H9 (cell line): ENCODE measurements around the gene TMEM117. TPM values are rescaled to one million over a fixed set of nuclear protein-coding genes. Genes with fewer than 3 reads are reported as not detected.

Experiments
- DNase-seq: peaks from one replicate; pipeline ENCODE4 v3.0.0-alpha.2; 2017
- H2AFZ ChIP-seq: one replicate; pipeline ENCODE4 v1.6.1; 2013; ENCODE audit warnings: mild to moderate bottlenecking, low read length, control low read depth, moderate library complexity
- H2AK5ac ChIP-seq: 2 replicates; pipeline ENCODE4 v1.6.1; 2013; ENCODE audit warnings: low read length, control low read depth, mixed read lengths; ENCODE audit not compliant: insufficient read length
- H2BK120ac ChIP-seq: one replicate; pipeline ENCODE4 v1.6.1; 2013; ENCODE audit warnings: low read depth, mild to moderate bottlenecking, low read length, control low read depth, inconsistent platforms; ENCODE audit not compliant: poor library complexity, severe bottlenecking
- H2BK12ac ChIP-seq: 2 replicates; pipeline ENCODE4 v1.6.1; 2013; ENCODE audit warnings: low read length, control low read depth, mixed read lengths, low read depth; ENCODE audit not compliant: insufficient read length
- H2BK15ac ChIP-seq: 2 replicates; pipeline ENCODE4 v1.6.1; 2013; ENCODE audit warnings: low read depth, low read length, control low read depth
- H2BK20ac ChIP-seq: one replicate; pipeline ENCODE4 v1.6.1; 2013; ENCODE audit warnings: low read depth, mild to moderate bottlenecking, low read length, control low read depth, inconsistent platforms; ENCODE audit not compliant: poor library complexity, severe bottlenecking
- H2BK5ac ChIP-seq: 2 replicates; pipeline ENCODE4 v1.6.1; 2013; ENCODE audit warnings: low read length, control low read depth, mixed read lengths; ENCODE audit not compliant: insufficient read length
- H3K14ac ChIP-seq: 2 replicates; pipeline ENCODE4 v1.6.1; 2013; ENCODE audit warnings: low read length, control low read depth; ENCODE audit not compliant: insufficient read depth
- H3K18ac ChIP-seq: 2 replicates; pipeline ENCODE4 v1.6.1; 2013; ENCODE audit warnings: low read depth, mild to moderate bottlenecking, mixed read lengths, low read length, control low read depth; ENCODE audit not compliant: insufficient read length
- H3K23ac ChIP-seq: 2 replicates; pipeline ENCODE4 v1.6.1; 2013; ENCODE audit warnings: low read length, control low read depth, mixed read lengths, low read depth; ENCODE audit not compliant: insufficient read length
- H3K23me2 ChIP-seq: 2 replicates; pipeline ENCODE4 v1.6.1; 2013; ENCODE audit warnings: low read depth, mild to moderate bottlenecking, mixed read lengths, low read length, control low read depth; ENCODE audit not compliant: insufficient read length, poor library complexity, severe bottlenecking
- H3K27ac ChIP-seq: 2 replicates; pipeline ENCODE4 v1.5.1; 2013; ENCODE audit warnings: low read length, control low read depth, mixed read lengths, low read depth; ENCODE audit not compliant: insufficient read length
- H3K27me3 ChIP-seq: 2 replicates; pipeline ENCODE4 v1.6.1; 2013; ENCODE audit warnings: low read length, control low read depth, inconsistent platforms; ENCODE audit not compliant: insufficient read depth
- H3K4ac ChIP-seq: 2 replicates; pipeline ENCODE4 v1.6.1; 2013; ENCODE audit warnings: low read depth, mild to moderate bottlenecking, control low read depth, inconsistent platforms, low read length, moderate library complexity
- H3K4me1 ChIP-seq: 2 replicates; pipeline ENCODE4 v1.6.1; 2013; ENCODE audit warnings: low read length, control low read depth, inconsistent platforms; ENCODE audit not compliant: insufficient read depth
- H3K4me2 ChIP-seq: 2 replicates; pipeline ENCODE4 v1.6.1; 2013; ENCODE audit warnings: low read length, control low read depth, mixed read lengths; ENCODE audit not compliant: insufficient read length, insufficient read depth
- H3K56ac ChIP-seq: 2 replicates; pipeline ENCODE4 v1.6.1; 2013; ENCODE audit warnings: low read depth, mild to moderate bottlenecking, mixed read lengths, low read length, control low read depth; ENCODE audit not compliant: insufficient read length
- H3K79me1 ChIP-seq: 2 replicates; pipeline ENCODE4 v1.6.1; 2013; ENCODE audit warnings: low read depth, mild to moderate bottlenecking, moderate library complexity, low read length, control low read depth, inconsistent platforms; ENCODE audit not compliant: insufficient read depth, poor library complexity, severe bottlenecking
- H3K79me2 ChIP-seq: 2 replicates; pipeline ENCODE4 v1.6.1; 2013; ENCODE audit warnings: low read length, control low read depth, inconsistent platforms; ENCODE audit not compliant: insufficient read depth
- H3K9ac ChIP-seq: 2 replicates; pipeline ENCODE4 v1.6.1; 2013; ENCODE audit warnings: low read length, control low read depth, mixed read lengths; ENCODE audit not compliant: insufficient read length; ENCODE audit errors: extremely low read depth
- H3K9me3 ChIP-seq: one replicate; pipeline ENCODE4 v1.6.1; 2013; ENCODE audit warnings: low read depth, low read length, inconsistent platforms; ENCODE audit not compliant: control insufficient read depth
- H3T11ph ChIP-seq: one replicate; pipeline ENCODE4 v1.6.1; 2013; ENCODE audit warnings: mild to moderate bottlenecking, low read length, control low read depth, inconsistent platforms
- H4K20me1 ChIP-seq: one replicate; pipeline ENCODE4 v1.6.1; 2013; ENCODE audit not compliant: control insufficient read depth, insufficient read length, insufficient read depth
- H4K5ac ChIP-seq: 2 replicates; pipeline ENCODE4 v1.6.1; 2013; ENCODE audit warnings: low read depth, mild to moderate bottlenecking, mixed read lengths, low read length, control low read depth; ENCODE audit not compliant: insufficient read length
- H4K8ac ChIP-seq: replicated peaks from 2 replicates; pipeline ENCODE4 v1.6.1; 2013; ENCODE audit warnings: low read length, control low read depth, mixed read lengths, low read depth; ENCODE audit not compliant: insufficient read length
- H4K91ac ChIP-seq: 2 replicates; pipeline ENCODE4 v1.6.1; 2013; ENCODE audit warnings: low read depth, mild to moderate bottlenecking, moderate library complexity, mixed read lengths, low read length, control low read depth; ENCODE audit not compliant: insufficient read length
- H3K27ac Mint-ChIP-seq, 3 experiments: 2 replicates in 2 of 3; 3 replicates in 1 of 3; pipeline ENCODE4 v1.8.0; 2020 to 2021; ENCODE audit warnings: mixed read lengths in 3 of 3, mild to moderate bottlenecking in 1 of 3, moderate library complexity in 1 of 3
- H3K27me3 Mint-ChIP-seq: 2 replicates; pipeline ENCODE4 v1.8.0; 2021; ENCODE audit warnings: low read depth, mild to moderate bottlenecking, moderate library complexity, mixed read lengths
- H3K36me3 Mint-ChIP-seq, 3 experiments: 2 replicates in 2 of 3; 3 replicates in 1 of 3; pipeline ENCODE4 v1.8.0; 2020 to 2021; ENCODE audit warnings: low read depth in 3 of 3, mixed read lengths in 3 of 3; ENCODE audit not compliant: insufficient read depth in 1 of 3
- H3K4me1 Mint-ChIP-seq, 2 experiments: 2 replicates each; pipeline ENCODE4 v1.8.0; 2020; ENCODE audit warnings: mixed read lengths in 2 of 2
- H3K4me3 Mint-ChIP-seq, 2 experiments: 2 replicates in 1 of 2; 3 replicates in 1 of 2; pipeline ENCODE4 v1.8.0; 2020 to 2021; ENCODE audit warnings: mild to moderate bottlenecking in 2 of 2, mixed read lengths in 2 of 2, moderate library complexity in 1 of 2
- H3K9me3 Mint-ChIP-seq, 2 experiments: 2 replicates in 1 of 2; 3 replicates in 1 of 2; pipeline ENCODE4 v1.8.0; 2020; ENCODE audit warnings: mild to moderate bottlenecking in 2 of 2, mixed read lengths in 2 of 2, moderate library complexity in 1 of 2
- CTCF ChIP-seq: fragments of 200-600 bp; sonication (generic); conservative IDR thresholded peaks from 3 replicates; pipeline ENCODE4 v1.8.0; 2021; ENCODE audit warnings: antibody characterized with exemption, mild to moderate bottlenecking
- total RNA-seq: library from RNA; stranded (reverse); gene quantifications from 2 replicates; pipeline ENCODE4 v1.2.1, GENCODE V29; 2021

Gene TMEM117
- total RNA-seq, 1 experiment from 2014 or later = 1.7 TPM

DNA sequence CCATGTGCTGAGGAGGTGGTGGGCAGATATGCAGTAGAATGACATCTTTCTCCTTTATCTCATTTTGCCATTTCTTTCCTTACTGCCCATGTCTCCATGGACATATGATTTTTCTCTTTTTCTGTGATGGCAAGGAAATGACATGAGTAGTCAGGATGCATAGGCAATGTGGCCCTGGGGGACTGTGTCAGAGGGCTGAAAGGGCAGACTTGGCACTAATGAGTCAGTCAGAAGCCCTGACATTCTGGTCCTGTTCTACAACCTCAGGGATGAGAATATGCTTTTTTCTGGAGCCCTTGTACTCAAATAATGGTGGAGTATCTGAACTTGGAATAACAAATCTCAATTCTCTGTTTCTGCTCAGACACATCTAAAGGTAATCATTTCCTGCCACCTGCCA lies 167.8 kb downstream of the TMEM117 start:
- no peaks in the 10 kb centered on the region for H3K23me2 ChIP-seq

More for the DNA sequence above, 167.8 kb downstream of the TMEM117 start:
- H4K91ac ChIP-seq = no peak overlapping the region
- H3T11ph ChIP-seq = no peak overlapping the region
- no peak overlapping the region for H3K56ac ChIP-seq
- Mint-ChIP-seq H3K36me3 (peaks cover 0 to 9% (median 9%) of the 10 kb centered on the region in 3 experiments; a peak in 4 of 7 replicates), H3K4me3 (no peak overlapping the region), H3K4me1 (peaks cover 0 to 4% of the 10 kb centered on the region in 2 experiments; a peak in 1 of 4 replicates), H3K27me3 (no peaks in the 10 kb centered on the region), H3K27ac (peak overlapping the region in 1 of 3 experiments; percentile 28; a peak in 2 of 7 replicates), H3K9me3 (peaks cover 7 to 12% of the 10 kb centered on the region in 2 experiments; a peak in 4 of 5 replicates)
- no peak overlapping the region for H2AK5ac ChIP-seq
- H3K79me2 ChIP-seq = no peaks in the 10 kb centered on the region
- no peak overlapping the region for H2BK12ac ChIP-seq
- no peak overlapping the region for H2BK5ac ChIP-seq
- no peak for TF ChIP-seq CTCF
- DNase-seq = no peak
- no peaks in the 10 kb centered on the region for H3K4me1 ChIP-seq
- H3K9me3 ChIP-seq = peaks cover 4% of the 10 kb centered on the region
- no peaks in the 10 kb centered on the region for H3K27me3 ChIP-seq
- no peak overlapping the region for H3K18ac ChIP-seq
- no peak overlapping the region for H3K23ac ChIP-seq
- no peak overlapping the region for H3K4me2 ChIP-seq
- no peak overlapping the region for H2BK120ac ChIP-seq
- H4K5ac ChIP-seq = no peak overlapping the region
- no peak overlapping the region for H3K4ac ChIP-seq
- no peak overlapping the region for H3K14ac ChIP-seq
- no peak overlapping the region for H2BK20ac ChIP-seq
- no peaks in the 10 kb centered on the region for H4K20me1 ChIP-seq
- H4K8ac ChIP-seq = no peak overlapping the region
- H3K79me1 ChIP-seq = no peaks in the 10 kb centered on the region
- no peak overlapping the region for H2AFZ ChIP-seq
- no peak overlapping the region for H3K27ac ChIP-seq
- no peak overlapping the region for H3K9ac ChIP-seq
- H2BK15ac ChIP-seq = no peak overlapping the region
